KG1 (cell line): ENCODE results near the gene KCNG2.

ENCODE experiments used
- DNase-seq: peaks from one replicate; lab custom pipeline; 2025; lab: John Stamatoyannopoulos, UW

The KCNG2 gene

GRCh38 chr18:79889569-79889968 lies 91.8 kb downstream of the KCNG2 start:
- no peak for DNase-seq

DNA sequence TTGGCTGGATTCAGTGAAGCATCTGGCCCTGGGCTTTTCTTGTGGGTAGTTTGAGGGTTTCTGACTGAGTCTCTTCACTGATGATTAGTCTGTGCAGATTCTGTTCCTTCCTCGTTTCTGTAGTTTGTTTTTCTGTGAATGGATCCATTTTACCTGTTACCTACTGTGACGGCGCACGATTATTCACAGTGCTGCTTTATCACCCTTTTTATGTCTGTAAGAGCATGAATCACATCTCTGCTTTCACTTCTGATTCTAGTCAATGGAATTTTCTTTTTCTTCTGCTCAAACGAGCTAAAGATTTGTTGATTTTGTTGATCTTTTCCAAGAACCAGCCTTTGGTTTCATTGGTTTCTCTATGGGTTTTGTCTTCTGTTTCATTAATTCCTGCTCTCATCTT lies 92.9 kb downstream of the KCNG2 start:
- no peak for DNase-seq

- DNase-seq, result no peak
Measured at GRCh38 chr18:79896738-79897137, 99.0 kb downstream of the KCNG2 start.

DNA sequence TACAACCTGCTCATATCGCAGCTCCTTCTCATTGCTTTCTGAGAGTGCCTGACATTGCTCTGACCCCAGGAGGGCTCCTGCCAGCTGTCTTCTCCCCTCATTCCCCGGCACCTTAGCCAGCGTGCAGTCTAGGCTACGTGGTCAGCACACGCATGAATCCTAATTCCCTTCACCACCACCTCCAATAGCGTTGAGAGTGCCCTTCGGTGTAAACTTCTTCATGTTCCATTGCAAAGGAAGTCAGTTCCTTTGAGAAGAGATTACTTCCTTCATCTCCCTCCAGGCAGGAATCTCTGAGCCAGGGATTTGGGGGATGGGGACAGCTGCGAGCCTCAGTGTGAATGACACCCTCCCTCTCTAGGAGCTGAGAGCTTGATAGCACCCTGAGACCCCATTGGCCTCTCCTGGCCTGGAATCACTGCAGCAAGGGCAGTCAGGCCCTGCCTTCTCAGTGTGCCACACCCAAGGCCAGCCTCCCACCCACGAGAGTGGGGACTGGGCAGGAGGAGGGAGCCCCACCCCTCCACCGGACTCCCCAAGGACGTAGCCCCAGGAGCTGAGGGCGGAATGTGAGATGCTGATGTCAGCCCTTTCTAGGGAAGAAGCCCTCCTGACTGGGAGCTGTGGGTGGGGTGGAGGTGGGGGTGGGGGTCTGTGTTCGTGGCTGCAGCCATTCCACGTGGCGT lies 100.3 kb downstream of the KCNG2 start:
- DNase-seq, result no peak

GRCh38 chr18:79898952-79899608 lies 101.3 kb downstream of the KCNG2 start:
- DNase-seq, result no peak

GRCh38 chr18:79899609-79900445 lies 102.1 kb downstream of the KCNG2 start:
- DNase-seq, result no peak

- DNase-seq, result no peak
Measured at GRCh38 chr18:79900610-79901570, 103.2 kb downstream of the KCNG2 start.

- no peak for DNase-seq
Measured at GRCh38 chr18:79901665-79902064, 103.9 kb downstream of the KCNG2 start.

DNA sequence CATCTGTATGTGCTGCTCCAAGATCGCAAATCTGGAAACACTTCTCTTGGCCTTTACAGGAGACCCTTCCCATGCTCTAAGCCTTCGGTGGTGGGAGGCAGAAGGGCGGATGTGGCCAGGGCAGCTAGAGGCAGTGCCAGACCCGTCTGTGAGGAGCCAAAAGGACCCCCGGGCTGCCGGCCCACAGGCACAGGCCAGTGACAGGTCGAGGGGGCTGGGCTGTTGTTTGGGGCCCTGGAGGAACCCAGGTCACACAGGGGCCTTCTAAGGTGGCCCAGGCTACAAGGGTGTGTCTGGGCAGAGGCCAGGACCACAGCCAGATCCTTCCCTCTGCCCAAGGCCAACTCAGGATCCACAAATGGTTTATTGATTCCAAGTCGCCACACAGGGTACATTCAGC lies 104.3 kb downstream of the KCNG2 start:
- DNase-seq, result no peak

DNA sequence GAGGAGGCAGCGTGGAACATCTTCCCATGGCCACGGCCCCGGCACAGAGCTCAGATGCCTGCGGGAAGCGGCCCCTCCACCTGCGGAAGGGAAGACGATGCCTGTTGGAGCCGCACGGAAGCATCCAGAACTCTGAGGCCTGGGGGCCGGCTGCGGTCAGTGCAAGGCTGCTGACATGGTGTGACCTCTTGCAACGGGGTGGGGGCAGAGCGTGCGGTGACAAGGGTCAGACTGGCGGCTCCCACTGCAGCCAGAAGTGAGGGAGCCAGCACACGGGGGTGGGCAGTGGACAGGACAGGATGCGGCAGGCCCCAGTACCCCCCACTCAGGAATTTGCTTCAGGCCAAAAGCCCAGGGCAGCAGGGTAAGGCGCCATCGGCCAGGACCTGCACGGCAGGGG lies 104.9 kb downstream of the KCNG2 start:
- DNase-seq, result no peak

DNA sequence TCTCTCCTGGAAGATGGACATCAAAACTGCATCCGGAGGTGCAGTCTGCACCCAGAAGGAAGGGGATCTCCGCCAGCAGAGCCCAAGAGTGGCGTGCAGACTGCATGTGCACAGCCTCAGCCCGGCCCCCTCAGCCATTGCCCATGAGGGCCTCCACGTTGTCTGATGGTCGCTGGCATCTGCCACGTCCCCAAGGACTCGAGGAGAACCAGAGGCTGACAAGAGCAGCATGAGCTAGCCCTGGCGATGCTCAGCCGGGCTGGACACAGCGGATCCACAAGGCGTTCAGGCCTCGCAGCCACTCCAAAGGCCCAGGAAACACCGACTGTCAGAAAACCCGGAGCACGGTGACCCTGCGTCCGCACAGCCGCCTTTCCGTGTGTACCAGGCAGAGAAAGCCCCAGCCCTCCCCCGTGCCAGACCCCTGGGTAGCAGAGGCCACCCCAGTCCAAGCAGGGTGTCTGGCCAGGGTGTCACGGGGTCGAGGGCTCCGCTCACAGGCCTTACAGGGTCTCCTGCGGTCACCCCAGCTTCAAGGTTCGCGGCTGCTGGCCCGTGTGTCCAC lies 105.4 kb downstream of the KCNG2 start:
- no peak for DNase-seq

DNA sequence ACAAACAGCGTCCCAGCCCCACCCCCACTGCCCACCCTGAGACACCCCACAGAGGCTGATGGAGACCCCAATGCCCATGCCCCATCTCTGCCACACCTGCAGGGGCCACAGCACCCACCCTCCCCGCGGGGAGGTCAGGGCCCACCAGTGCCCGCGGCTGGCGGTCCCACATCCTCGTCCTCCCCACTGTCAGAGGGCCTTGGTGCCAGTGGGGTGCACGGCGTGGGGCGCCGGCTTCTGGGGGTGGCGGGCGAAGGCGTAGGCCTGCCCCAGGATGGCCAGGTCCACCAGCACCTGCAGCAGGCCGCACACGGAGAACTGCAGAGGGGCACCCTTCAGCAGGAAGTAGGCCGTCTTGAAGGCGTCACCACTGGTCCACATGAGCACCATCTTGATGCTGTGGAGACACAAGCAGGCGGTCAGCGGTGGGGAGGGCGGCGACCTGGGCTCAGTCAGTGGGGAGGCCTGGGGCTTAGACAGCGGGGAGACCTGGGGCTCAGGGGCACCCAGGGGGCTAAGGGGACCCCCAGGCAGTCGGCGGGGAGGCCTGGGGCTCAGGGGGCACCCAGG lies 106.1 kb downstream of the KCNG2 start:
- no peak for DNase-seq

DNA sequence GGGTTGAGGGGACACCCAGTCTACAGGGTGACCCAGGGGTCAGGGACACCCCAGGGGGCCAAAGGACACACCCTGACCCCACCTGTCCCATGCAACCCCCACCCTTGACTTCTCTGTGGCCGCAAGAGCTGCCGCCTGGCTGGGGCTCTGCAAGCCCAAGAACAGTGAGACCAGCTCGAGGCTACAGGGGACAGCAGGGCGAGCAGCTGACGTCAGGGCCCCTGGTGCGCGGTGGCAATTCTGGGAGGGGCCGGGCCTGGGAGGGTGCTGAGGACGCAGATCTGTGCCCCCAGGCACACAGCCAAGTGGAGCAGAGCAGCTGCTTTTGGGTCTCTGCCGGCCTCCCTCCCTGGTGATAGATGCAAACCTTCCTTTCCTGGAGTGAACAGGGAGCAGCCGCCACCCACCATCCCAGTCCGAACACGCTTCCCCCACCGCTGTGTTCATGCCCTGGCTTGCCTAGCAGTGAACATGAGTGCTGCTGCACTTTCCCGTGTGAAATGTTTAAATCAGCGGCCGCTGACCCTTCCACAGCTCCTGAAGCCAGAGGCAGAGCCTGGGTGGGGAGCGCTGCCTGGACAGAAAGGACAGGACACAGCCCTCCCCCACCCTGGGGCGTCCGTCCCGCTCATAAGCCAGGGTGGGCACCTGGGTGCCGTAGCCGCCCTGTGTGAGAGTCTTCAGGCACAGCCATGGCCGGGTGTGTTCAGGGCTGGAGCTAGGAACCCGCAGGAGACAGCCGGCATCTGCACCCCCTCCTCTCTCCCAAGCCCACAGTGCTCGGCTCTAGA lies 106.8 kb downstream of the KCNG2 start:
- no peak for DNase-seq

GRCh38 chr18:79905389-79905911 lies 107.7 kb downstream of the KCNG2 start:
- no peak for DNase-seq

DNA sequence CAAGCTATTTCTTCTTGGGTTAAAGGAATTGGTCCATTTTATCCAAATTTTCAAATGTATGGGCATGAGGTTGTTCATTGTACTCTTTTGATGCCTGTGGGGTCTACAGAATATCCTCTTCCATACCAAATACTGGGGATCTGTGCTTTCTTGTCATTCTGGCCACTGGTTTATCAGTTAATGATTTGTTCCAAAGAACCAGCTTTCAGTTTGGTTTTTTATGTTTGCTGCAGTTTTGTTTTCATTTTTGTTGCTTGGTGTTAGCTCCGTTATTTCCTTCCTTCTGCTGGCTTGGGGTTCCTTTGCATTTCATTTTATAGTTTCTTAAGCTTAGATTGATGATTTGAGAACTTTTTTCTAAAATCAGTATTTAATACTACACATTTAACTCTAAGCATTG lies 108.3 kb downstream of the KCNG2 start:
- no peak for DNase-seq

GRCh38 chr18:79906706-79907105 lies 109.0 kb downstream of the KCNG2 start:
- DNase-seq, result no peak

GRCh38 chr18:79910563-79911343 lies 113.0 kb downstream of the KCNG2 start:
- DNase-seq, result no peak

DNA sequence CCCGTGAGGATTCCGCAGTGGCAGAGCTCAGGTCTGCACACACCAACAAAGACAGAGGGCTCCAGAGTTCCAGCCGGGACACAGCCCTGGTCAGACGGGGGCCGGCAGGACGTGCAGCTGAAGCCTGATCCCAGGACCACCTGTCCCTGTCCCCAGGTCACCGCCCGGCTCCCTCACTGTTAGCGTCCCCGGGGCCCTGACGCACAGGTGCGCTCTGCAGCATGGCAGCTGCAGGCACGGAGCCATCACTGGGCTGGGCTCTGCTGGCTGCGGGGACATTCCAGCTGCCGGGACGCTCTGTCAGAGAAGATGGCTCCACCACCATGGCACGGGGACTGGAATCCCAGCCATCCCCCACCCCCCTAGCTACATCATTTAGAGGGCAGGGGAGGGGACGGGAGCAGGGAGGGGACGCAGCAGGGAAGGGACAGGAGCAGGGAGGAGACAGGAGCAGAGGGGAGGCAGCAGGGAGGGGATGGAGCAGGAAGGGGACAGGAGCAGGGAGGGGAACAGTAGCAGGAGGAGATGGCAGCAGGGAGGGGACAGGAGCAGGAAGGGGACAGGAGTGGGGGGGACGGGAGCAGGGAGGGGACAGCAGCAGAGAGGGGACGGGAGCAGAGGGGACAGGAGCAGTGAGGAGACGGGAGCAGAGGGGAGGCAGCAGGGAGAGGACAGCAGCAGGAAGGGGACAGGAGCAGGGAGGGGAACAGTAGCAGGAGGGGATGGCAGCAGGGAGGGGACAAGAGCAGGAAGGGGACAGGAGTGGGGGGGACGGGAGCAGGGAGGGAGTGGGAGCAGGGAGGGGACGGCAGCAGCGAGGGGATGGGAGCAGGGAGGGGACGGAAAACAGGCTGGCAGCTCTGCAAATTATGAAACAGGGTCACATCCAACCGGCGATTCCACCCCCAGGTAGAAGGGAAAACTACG lies 113.9 kb downstream of the KCNG2 start:
- no peak for DNase-seq
